HG03439 (cell line): ENCODE results near the gene TEX29.

Experiments used
- ATAC-seq: cut with Tn5 transposase; IDR thresholded peaks from one replicate; pipeline ENCODE4 v1.9.1; 2021; ENCODE audit warnings: mild to moderate bottlenecking, moderate library complexity; ENCODE audit not compliant: unreplicated experiment

TEX29 gene

DNA sequence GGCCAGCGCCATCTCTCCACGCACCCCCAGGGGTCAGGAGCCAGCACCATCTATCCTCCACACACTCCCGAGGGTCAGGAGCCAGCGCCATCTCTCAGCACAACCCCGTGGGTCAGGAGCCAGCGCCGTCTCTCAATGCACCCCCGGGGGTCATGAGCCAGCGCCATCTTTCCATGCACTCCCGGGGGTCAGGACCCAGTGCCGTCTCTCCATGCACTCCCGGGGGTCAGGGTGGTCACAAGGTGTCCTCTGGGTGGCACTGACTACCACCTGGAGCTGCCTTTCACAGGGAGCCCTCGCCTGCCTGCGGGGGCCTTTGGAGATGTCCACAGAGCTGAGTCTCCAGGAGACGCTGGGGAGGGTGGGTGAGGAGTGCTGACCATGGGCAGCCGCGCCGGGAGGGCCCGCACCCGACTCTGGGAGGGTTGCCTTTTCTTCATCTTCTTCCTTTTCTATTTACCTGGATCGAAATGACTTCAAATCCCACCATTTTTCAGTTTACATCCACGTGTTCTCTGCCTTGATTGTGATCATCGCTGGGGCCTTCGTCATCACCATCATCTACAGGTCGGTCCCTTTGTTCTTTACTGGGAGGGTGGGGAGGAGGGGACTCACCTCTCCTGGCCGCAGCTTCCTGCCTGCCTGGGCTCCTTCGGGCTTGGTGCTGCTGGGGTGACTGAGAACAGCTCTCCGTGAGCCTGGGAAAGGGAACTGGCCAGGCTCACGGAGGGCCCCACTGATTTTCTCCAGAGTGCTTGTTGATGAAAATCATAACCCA is 19.1 kb downstream of the TEX29 start:
- ATAC-seq = no peak

DNA sequence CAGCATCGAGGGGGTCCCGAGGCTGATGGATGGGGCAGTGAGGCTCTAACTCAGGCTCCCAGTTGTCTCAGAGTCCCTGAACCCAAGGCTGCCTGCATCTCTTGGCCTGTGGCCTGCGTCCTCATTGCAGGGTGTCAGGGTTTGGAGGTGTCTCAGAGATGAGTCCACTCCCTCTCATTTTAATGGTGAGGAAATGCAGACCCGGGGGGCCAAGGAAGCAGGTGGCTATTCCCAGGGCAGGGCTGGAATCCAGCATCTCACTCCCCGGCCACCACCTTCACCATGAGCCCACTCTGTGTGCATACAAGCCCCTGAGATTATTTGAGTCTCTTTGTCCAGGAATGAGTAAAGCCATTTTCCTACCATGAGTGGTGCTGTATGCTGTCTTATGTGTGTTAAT is 21.4 kb downstream of the TEX29 start:
- ATAC-seq = no peak

DNA sequence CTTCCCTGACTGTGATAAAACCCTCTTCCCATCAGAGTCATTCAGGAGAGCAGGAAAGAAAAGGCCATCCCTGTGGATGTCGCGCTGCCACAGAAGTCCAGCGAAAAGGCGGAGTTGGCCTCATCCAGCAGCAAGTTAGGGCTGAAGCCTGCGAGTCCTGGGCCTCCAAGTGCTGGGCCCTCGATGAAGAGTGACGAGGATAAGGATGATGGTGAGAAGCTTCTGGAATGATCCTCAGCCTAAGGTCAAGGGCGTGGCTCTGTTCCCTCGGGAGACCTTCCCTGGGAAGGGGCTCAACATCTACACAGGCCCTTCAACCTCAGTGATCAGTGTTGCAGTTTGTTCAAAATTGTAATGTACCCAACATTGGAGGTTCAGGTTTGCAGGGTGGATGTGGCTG is 22.3 kb downstream of the TEX29 start:
- ATAC-seq = no peak

DNA sequence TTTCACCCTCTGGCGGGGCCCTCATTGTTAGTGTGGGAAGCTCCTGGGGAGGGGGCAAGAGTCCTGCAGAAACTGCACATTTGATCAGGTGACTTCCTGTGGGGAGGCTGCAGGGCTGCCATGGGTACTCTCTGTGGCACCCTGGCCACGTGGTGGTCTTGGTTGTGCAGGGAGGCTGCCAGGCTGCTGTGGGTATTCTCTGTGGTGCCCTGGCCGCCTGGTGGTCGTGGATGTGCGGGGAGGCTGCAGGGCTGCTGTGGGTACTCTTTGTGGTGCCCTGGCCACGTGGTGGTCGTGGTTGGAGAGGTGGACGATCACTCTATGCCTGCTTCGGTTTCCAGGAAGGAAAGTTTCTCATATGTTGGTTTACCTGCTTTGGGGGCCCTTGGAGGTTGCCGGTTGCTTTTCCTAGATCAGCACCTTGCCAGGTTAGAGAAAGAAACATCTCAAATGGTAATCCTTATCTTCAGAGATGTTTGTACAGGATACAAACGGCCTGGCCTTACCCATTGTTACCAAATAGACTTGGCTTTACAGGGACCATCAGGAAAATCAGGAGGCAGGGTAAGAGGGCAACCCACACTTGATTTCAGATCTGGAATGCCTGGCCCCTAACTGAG is 22.9 kb downstream of the TEX29 start:
- ATAC-seq = no peak

DNA sequence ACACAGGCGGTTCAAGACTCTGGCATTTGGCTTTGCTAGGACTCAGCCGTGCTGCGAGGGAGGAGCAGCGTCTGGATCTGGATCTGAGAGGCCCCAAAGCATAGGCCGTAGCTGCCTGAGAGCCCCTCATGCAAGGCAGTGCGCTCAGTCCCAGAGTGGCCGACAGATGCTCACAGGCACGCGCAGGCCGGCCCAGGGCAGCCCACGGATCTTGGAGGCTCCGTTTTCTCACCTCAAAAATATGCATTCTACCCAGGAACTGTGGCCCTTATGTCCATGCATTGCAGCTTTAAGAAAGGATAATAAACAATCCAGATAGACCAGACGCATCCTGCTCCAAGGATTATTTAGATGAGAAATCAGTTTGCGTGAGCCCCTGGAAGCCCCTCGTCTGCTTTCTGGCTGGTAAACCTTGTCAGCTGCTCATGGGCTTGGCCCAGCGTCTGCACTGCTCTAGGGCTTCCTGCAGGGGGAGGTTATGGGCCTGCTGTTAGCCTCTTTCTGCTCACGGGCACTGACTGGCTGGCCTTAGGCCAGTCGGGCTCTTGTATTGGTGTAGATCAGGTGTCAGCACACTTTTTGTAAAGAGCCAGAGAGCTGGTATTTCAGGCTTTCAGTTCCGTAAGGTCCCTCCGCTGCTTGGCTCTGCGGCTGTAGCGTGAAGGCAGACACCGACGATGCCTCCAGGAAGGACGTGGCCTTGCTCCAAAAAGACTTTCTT is 24.2 kb downstream of the TEX29 start:
- no peak for ATAC-seq

DNA sequence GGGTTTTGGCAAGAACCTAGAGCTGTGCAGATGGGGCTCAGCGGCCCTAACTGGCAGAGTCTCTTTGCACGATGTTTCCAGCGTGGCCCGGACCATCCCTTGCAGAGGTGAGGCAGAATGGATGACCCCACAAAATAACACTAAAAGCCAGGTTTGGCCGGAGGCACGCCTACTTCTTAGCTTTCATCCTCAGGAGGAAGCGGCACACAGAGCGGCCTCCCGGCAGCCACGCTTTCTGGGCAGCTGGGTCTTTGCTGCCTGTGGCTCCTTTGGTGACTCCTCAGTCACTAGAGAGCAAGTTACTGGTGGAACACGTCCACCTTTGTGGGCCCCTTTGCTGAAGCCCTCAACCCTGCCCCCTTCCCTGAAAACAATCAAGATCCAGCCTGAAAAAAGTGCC is 25.2 kb downstream of the TEX29 start:
- ATAC-seq = no peak

DNA sequence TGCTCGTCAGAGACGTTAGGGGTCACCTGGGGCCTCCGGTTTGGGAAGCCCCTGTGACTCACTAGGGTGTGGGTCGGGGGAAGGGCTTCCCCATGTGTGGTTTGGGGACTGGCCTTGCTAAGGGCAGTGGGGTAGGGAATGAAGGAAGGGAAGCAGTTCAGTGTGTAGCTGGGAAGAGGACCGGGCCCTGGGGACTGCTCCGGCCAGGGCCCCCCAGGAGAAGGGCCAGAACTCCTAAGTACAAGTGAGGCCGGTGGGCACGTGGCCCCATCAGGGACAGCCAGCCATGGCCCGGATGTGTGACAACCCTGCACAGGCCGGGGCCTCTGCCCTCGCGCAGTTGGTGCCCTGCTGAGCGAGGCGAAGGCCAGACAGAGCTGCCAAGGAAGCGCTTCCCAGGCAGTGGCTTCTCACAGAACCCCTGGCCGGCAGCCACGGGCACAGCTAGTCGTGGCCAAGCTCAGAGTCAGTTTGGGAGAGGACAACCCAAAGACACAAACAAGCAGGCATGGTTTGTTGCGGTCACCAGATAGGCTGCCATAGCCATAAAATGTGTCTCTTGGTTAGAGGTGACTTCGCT is 25.7 kb downstream of the TEX29 start:
- no peak for ATAC-seq

DNA sequence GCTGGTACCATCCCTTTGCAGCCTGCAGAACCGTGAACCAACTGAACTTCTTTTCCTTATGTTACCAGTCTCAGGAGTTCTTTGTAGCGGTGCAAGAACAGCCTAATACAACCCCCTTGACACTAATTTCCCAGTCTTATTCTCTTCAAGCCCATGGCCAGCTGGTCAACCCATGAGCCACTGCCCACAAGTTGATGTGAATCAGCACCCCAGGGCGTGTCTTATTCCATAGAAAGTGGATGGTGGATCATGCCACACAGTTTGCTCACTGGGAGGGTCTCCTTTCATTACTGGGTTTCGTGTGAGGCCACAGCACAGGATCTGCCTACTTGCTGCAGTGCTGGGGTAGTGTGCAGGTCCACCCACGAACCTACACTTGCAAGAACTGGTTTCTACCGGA is 27.0 kb downstream of the TEX29 start:
- no peak for ATAC-seq

DNA sequence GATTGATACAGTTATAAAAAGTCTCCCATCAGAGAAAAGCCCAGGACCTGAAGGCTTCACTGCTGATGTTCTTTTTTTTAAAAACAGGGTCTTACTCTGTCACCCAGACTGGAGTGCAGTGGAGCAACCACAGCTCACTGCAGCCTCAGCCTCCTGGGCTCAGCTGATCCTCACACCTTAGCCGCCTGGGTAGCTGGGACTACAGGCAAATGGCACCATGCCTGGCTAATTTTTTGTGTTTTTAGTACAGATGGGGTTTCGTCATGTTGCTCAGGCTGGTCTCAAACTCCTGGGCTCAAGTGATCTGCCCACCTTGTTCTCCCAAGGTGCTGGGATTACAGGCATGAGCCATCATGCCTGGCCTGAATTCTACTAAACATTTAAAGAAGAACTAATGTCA is 33.1 kb downstream of the TEX29 start:
- ATAC-seq = no peak

DNA sequence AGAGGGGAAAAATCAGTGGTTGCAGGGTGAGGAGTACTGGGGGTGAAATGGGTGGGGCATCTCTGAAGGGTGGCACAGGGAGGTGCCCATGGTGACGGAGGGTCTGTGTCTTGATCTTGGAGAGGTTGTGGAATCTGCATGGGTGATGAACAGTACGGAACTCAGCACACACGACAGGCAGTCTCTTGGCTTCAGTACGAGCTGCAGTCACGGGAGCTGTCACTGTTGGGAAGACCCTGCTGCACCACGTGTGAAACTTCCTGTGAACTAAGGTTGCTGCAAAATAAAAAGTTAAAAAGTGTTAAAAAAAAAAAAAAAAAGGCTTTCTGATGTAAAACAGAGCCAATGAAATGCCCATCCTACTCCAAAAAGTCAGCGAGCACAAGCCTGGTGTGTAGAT is 34.3 kb downstream of the TEX29 start:
- no peak for ATAC-seq

DNA sequence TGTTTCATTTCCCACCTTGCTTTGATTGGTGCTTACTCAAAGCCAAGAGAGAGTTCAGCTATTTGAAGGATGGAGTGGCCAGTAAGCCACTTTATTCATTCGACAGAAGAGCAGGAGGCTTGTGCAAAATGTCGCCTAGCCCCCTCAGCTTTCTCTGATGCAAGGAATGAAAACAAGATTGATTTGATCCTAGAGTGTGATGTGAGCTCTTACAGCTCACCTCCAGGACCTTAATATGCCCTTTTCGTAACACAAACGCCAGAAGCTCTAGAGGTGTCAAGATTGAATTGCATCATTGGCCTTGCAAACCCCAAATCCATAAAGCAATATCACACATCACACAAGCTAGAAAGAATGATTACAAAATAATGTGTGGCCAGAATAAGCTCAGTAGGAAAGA is 36.4 kb downstream of the TEX29 start:
- no peak for ATAC-seq

DNA sequence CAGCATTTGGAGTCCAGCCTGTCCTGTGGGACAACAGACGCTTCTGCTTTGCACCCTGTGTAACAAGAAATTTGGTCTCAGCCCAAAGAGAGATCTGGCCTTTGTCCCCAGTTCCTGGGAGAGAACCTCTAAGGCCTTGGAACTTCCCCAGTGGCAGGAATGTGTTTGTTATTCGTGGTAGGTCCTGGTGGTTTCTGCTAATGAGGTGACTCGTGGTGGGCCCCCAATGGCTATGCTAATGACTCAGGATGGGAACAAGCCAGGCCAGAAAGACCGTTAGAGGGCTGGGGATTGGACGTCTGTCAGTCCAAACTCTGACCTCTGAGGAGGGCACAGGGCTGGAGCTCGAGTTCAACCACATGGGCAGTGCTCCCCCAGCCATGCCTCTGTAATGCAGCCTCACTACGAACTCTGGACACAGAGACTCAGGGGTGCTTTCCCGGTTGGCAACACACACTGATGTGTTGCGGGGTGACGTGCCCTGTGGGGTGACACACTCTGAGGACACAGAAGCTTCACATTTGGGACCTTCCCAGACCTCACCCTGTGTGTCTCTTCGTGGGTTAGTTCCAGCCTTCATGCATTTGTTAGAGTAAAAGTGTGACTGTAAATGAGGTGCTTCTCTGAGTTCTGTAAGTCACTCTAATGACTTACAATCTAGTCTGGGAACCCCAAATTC is 38.9 kb downstream of the TEX29 start:
- no peak for ATAC-seq

DNA sequence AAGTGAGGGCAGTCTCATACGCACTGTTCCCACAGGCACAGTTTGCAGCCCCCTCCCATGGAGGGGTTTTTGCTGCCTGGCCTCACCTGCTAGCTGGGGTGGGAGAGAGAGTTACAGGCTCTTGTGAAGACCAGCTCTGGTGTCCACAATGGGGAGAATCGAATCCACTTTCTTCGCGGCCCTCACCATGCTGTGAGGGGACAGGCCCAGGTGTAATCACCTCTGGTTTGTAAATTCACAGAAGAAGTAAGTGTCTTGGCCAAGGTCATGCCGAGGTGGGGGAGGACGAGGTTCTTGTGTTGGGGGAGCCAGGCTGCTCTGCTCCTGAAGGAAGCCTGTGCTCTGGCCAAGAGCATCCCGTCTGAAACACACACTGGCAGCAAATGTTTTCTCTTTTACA is 39.5 kb downstream of the TEX29 start:
- ATAC-seq = no peak

DNA sequence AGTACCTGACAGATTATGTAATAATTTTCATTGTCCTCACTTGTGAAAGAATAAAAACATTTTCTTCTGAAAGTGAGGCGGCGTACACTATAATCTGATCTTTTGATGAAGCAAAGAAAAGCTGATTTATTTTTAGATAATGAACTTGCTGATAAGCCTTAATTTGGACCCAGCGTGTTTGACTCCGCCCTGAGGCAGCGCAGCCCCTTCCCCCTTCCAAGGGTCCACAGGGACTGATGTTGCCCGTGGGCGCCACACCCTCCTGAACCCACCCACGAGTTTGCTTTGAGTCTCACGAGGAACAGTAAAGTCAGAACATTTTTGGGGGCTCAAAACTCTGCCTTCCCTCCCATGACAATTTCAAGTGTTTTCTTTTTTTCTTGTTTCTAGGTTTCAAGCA is 40.0 kb downstream of the TEX29 start:
- no peak for ATAC-seq

DNA sequence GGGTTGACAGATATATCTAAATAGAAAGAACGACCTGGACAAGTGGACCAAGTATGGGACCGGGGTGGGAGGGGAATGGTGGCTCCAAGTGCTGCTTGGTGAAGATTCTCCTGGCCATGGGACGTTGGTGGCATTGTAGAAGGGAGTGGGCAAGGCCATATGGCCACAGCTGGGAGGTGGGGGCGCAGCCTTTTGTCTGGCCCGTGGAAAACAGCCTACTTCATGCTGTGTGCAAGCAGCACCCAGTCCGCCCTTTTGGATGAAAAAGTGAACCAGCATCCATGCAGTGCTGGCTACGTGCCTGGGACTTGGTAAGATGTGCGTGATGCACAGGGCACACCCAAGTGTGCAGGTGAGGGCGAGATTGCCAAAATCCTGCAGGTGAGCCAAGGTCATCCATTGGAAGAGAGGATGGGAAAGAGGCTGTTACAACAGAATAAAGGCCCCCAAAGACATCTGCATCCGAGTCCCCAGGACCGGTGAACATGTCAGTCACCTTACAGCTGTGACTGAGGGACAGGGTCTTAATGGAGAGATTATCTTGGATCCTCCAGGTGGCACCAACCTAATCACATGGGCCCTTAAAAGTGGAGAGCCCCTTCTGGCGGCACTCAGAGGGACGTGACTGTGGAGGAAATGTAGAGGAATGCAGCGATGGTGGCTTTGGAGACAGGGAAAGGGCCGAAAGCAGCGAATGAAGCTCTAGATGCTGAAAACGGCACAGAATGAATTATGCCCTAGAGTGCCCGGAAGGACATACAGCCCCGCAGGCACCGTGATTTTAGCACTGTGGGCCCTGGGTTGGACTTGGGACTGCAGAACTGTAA is 40.8 kb downstream of the TEX29 start:
- no peak for ATAC-seq

DNA sequence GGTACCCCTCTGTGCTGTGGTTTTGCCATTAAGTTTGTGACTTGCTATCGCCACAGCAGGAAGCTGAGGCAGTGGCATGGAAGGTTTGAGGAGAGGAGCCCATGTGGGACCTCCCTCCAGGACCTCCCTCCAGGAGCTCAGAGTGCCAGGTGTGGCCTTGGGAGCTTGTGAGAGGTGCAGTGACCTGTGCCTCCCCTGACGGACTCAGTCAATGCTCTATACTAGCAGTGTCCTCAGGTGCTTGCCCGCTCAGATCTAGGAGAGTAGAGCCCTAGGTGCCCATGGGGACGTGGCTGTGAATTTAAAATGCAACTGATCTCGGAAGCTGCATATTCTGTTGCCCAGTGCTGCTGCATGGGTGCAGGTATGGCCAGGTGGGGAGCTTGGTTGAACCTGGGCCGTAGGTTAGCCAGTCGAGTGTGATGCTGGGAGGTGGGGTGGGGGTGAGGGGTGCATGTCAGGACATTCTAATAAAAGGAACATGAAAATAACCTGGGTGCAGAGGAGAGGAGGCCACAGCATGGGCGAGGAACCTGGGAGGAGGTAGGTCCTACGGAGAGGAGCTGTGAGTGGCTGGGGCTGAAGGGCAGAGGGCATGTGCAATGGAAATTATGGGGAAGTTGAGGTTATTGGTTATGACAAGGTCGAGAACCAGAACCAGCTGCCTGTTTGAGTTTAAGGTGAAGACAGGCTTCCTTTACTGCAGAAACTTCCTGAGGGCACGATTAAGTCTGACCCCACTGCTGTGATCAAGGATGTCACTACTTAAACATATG is 41.6 kb downstream of the TEX29 start:
- no peak for ATAC-seq

DNA sequence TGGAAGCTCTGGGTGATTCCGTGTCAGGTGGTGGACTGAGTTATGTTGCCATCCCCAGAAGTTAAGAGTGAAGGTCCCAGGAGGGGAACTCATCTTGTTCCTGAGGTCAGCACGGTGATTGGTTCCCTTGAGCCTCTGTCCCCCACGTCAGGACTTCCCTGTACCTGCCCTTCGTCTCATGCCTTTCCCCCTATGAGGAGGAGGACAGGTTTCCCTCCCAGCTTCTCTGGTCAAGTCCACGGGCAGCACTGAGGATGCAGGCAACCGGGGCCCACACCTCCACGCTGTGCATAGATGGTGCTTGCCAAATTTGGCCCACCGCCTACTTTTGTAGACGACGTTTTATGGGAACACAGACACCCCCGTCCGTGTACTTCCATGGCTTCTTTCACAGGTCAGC is 42.7 kb downstream of the TEX29 start:
- ATAC-seq = no peak

DNA sequence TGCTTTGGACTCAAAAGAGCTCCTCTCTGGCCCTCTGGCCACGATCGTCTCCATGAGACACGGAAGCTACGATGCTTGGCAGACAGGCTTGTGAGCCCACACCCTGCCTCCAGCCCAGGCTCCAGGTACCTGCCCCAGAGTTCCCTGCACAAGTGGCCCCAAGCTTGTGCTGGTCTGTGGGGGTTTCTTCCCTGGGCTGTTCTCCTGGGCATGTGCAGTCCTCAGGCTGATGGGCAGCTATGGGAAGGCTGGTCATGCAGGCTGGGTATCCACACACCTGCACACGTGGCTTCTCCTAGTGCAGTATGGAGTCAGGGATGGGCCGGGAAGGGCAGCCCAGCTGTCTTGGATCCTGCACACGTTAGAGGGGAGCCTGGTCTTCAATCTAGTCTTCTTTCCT is 43.1 kb downstream of the TEX29 start:
- no peak for ATAC-seq

DNA sequence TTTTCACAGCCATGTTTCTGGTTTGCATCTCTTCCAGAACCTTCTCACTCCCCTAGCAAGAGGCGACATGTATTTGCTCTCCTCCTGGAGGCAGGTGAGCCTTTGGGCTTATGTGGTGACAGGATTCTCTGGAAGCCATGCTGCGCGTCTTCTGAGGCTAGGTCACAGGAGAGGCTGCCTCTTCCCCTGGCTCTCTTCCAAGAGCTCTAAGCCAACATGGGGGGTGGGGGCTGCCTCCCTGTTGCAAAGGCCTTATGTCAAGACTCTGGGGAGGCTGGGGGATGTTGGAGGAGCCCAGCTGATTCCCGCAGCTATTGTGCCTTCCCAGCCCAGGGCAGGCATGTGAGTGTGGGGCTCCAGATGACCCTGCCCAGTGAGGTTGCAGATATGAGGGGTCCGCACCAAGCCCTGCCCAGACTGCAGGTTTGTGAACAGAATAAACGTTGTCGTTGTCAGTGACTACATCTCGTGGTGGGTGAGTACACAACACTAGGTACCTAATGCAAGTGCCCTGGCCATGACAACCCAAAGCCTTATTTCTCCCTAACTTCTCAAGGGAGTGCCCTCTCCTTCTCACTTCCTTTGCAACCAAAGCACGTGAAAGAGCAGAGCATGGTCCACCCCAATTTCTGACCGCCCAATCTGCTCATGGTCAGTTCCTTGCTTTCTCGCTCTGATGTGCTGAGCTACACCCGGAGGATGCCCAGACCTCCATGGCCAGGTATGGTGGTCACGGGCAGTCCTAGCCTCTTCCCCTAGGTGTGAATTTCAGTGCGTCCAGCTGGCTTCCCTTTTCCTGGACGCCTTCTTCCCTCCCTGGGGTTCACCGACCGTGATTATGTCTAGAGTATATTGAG is 44.9 kb downstream of the TEX29 start:
- ATAC-seq = no peak
